ENCODE data around the gene CUL9. TPM values are rescaled to one million over a fixed set of nuclear protein-coding genes. Genes with fewer than 3 reads are reported as not detected.

The CUL9 gene
- total and polyA plus RNA-seq, 11 donors = 6.5 to 22.3 (median 12.5) TPM

GRCh38 chr6:43173591-43174262 is 8.3 kb upstream of the CUL9 start:
- peak overlapping the region; percentile 87 to 100 (median 98) for H3K27ac ChIP-seq
- DNase-seq (no peak), ATAC-seq (no peak)
- intact Hi-C loops (cut with DNase I) = loop anchor here in 1 of 10 donors (5.0 kb wide), 1 partner anchor 116 kb away; the partner anchor contains the start of genes KLC4 and MRPL2
- WGBS, 4 donors = 33 to 58% (median 45%) methylated on average over 7 to 11 of the region's 11 CpGs
- H3K4me3 ChIP-seq = peak overlapping the region in 11 of 12 donors; percentile 25 to 100 (median 95)
- peak in 1 of 2 donors; percentile 12 for TF ChIP-seq POLR2A (IDR thresholded peaks at IDR 0.05)
- no peak for TF ChIP-seq CTCF (IDR thresholded peaks at IDR 0.05)
- no peaks in the 10 kb centered on the region for H3K27me3 ChIP-seq
- no peaks in the 10 kb centered on the region for H3K9me3 ChIP-seq
- peaks cover 0 to 40% (median 37%) of the 10 kb centered on the region in 9 donors for H3K36me3 ChIP-seq
- H3K4me1 ChIP-seq = peaks cover 8 to 44% (median 38%) of the 10 kb centered on the region in 12 donors

DNA sequence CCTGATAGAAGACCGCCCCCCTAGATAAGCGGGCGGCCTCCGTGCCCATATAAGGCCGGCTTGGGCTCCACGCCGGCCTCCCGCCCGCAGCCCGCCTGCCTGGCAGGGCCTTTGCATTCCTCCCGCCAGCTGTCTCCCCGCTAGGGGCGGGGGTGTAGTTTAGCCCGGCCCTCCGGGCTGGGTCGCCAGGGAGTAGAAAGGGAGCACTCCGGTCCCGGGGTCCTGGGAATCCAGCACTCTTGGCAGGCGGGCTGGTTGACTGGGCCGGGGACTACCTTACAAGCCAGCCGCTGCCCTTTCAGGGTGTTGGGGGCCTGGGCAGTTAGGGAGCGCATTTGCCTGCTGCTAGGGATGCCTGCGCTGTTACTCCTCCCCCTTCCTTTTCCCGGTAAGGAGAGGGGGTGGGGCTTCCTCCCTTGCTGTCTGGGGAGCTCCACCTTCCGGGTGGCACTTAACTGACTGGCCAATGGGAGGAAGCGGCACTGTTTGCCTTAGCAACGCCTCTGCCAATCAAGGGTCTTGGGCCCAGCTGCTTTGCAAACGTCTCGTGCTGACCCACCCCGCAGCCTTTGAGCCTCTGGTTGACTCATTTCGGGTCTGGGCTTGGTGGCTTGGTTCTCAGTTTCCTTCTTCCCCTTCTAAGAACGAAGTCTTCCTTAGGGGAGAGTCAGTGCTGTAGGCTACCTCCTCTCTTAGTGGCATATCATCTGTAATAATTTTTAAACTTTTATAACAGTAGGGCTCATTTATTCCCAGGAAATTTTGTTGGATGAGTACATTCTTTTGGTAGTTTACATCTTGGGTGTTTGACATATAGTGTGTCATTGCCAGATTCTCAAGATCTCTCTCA is 7.5 kb upstream of the CUL9 start:
- Histone ChIP-seq H3K27me3 (no peaks in the 10 kb centered on the region), H3K4me3 (peak overlapping the region in 11 of 12 donors; percentile 25 to 100 (median 95)), H3K9me3 (no peaks in the 10 kb centered on the region), H3K36me3 (peaks cover 0 to 48% (median 45%) of the 10 kb centered on the region in 9 donors), H3K27ac (peak overlapping the region; percentile 87 to 100 (median 98)), H3K4me1 (peaks cover 8 to 44% (median 38%) of the 10 kb centered on the region in 12 donors)
- TF ChIP-seq POLR2A (IDR thresholded peaks at IDR 0.05) (peak in 1 of 2 donors; percentile 71), CTCF (IDR thresholded peaks at IDR 0.05) (peak in 8 of 12 donors; percentile 19 to 43 (median 30))
- intact Hi-C loops (cut with DNase I) = loop anchor here in 1 of 10 donors (5.0 kb wide), 1 partner anchor 117 kb away; the partner anchor contains the start of genes KLC4 and MRPL2
- DNase-seq = peak; percentile 96 to 99 (median 98)
- 0 to 2% (median 1%) methylated on average over 9 to 32 of the region's 32 CpGs for WGBS, 4 donors
- ATAC-seq = peak; percentile 79 to 87 (median 82)

GRCh38 chr6:43175676-43176422 is 6.1 kb upstream of the CUL9 start:
- no peaks in the 10 kb centered on the region for H3K9me3 ChIP-seq
- no peak for DNase-seq
- no peaks in the 10 kb centered on the region for H3K27me3 ChIP-seq
- peaks cover 8 to 38% (median 33%) of the 10 kb centered on the region in 12 donors for H3K4me1 ChIP-seq
- 89 to 93% (median 90%) methylated on average over 10 to 11 of the region's 11 CpGs for WGBS, 4 donors
- H3K27ac ChIP-seq = peak overlapping the region in 4 of 12 donors; percentile 89 to 99 (median 97)
- H3K4me3 ChIP-seq = no peak overlapping the region
- no peak for ATAC-seq
- H3K36me3 ChIP-seq = peaks cover 0 to 59% (median 55%) of the 10 kb centered on the region in 9 donors
- intact Hi-C loops (cut with DNase I) = no loop called here
- TF ChIP-seq CTCF (IDR thresholded peaks at IDR 0.05) (no peak), POLR2A (IDR thresholded peaks at IDR 0.05) (no peak)
